Breast epithelium (tissue), 4 donors: ENCODE data around the gene HADHA. TPM values are rescaled to one million over a fixed set of nuclear protein-coding genes. Genes with fewer than 3 reads are reported as not detected.

ENCODE experiments used
- DNase-seq, 2 donors: peaks; one replicate each; pipeline ENCODE4 v3.0.0-alpha.2; 2019; ENCODE audit warnings: low spot score in 2 of 2
- H3K27ac ChIP-seq, 2 donors: fragments of 200-600 bp; sonication (generic) in 1 of 2; one replicate each; pipeline ENCODE4 v1.5.1; 2016 to 2019; ENCODE audit warnings: mild to moderate bottlenecking in 1 of 2
- H3K27me3 ChIP-seq, 2 donors: fragments of 200-600 bp; sonication (generic) in 1 of 2; one replicate each; pipeline versions ENCODE4 v1.5.1 to v1.6.0; 2017 to 2019; ENCODE audit warnings: control low read depth in 1 of 2, mild to moderate bottlenecking in 1 of 2
- H3K36me3 ChIP-seq: fragments of 200-600 bp; one replicate; pipeline ENCODE4 v1.5.1; 2019
- H3K4me1 ChIP-seq, 2 donors: fragments of 200-600 bp; sonication (generic); one replicate each; pipeline ENCODE4 v1.5.1; 2016 to 2019; ENCODE audit warnings: control low read depth in 1 of 2
- H3K4me3 ChIP-seq, 3 donors: fragments of 200-600 bp; sonication (generic); 1 replicate in 2 of 3; 2 replicates in 1 of 3; pipeline ENCODE4 v1.5.1; 2016 to 2019; ENCODE audit warnings: mild to moderate bottlenecking in 3 of 3, moderate library complexity in 2 of 3
- H3K9me3 ChIP-seq, 2 donors: fragments of 200-600 bp; sonication (generic) in 1 of 2; one replicate each; pipeline ENCODE4 v1.5.1; 2016 to 2019; ENCODE audit warnings: control low read depth in 1 of 2
- POLR2A ChIP-seq: fragments of 450-650 bp; IDR thresholded peaks from one replicate; pipeline ENCODE4 v1.6.1; 2016; ENCODE audit warnings: antibody characterized with exemption, mild to moderate bottlenecking, moderate library complexity
- POLR2AphosphoS5 ChIP-seq, 3 donors: sonication (generic); formaldehyde crosslinking; IDR thresholded peaks; one replicate each; pipeline ENCODE4 v1.6.1; 2017; ENCODE audit warnings: antibody characterized with exemption in 3 of 3
- intact Hi-C: fragments of 100-400 bp; cut with DNase I; formaldehyde crosslinking; loops from one replicate; pipeline ENCODE4 v1.15.1; 2023; ENCODE audit warnings: low total_unique reads
- total RNA-seq, 3 donors: library from RNA; depleted of rRNA; stranded (reverse); fragments of >200 nt; gene quantifications; one replicate each; pipeline ENCODE4 v1.1.0, GENCODE V29; 2016
- TF ChIP-seq, protein P1 (sequence below), 3 donors: fragments of 450-650 bp; IDR thresholded peaks; one replicate each; pipeline ENCODE4 v1.5.1; 2016 to 2017; ENCODE audit warnings: antibody characterized with exemption in 3 of 3, mild to moderate bottlenecking in 3 of 3, moderate library complexity in 3 of 3

The HADHA gene
- total RNA-seq, 3 donors from 2014 or later, result 139 to 156 (median 141) TPM

DNA sequence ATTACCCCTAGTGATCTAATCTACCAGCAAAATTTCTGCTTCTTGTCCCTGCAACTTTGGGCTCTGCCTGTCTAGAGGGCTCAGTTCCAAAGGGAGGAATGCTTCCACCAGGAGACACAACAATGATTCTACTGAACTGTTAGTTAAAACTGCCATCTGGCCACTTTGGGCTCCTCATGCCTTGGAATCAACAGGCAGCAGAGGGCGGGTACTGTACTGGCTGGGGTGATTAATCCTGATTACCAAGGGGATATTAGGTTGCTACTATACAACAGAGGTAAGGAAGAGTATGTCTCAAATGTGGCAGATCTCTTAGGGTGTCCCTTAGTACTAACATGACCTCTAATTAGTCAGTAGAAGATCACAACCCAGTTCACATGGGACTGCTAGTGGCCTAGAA lies 21.4 kb downstream of the HADHA start:
- intact Hi-C loops, result no loop called here
- Histone ChIP-seq H3K27ac (no peak overlapping the region), H3K4me3 (no peak overlapping the region), H3K4me1 (no peaks in the 10 kb centered on the region), H3K27me3 (no peaks in the 10 kb centered on the region), H3K9me3 (no peaks in the 10 kb centered on the region), H3K36me3 (no peaks in the 10 kb centered on the region)
- TF ChIP-seq POLR2AphosphoS5 (IDR thresholded peaks at IDR 0.05) (no peak), POLR2A (no peak)
- TF ChIP-seq, protein P1, sequence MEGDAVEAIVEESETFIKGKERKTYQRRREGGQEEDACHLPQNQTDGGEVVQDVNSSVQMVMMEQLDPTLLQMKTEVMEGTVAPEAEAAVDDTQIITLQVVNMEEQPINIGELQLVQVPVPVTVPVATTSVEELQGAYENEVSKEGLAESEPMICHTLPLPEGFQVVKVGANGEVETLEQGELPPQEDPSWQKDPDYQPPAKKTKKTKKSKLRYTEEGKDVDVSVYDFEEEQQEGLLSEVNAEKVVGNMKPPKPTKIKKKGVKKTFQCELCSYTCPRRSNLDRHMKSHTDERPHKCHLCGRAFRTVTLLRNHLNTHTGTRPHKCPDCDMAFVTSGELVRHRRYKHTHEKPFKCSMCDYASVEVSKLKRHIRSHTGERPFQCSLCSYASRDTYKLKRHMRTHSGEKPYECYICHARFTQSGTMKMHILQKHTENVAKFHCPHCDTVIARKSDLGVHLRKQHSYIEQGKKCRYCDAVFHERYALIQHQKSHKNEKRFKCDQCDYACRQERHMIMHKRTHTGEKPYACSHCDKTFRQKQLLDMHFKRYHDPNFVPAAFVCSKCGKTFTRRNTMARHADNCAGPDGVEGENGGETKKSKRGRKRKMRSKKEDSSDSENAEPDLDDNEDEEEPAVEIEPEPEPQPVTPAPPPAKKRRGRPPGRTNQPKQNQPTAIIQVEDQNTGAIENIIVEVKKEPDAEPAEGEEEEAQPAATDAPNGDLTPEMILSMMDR (IDR thresholded peaks at IDR 0.05), result no peak
- no peak for DNase-seq

DNA sequence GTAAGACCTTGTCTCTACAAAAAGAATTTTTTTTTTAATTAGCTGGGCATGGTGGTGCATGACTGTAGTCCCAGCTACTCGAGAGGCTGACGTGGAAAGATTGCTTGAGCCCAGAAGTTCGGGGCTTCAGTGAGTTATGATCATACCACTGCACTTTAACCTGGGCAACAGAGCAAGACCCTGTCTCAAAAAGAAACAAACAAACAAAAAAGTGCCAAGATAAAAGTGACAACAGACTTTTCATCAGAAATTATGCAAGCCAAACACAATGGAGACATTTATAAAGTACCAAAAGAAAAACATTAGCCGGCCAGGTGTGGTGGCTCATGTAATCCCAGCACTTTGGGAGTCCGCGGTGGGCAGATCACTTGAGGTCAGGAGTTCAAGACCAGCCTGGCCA lies 26.7 kb downstream of the HADHA start:
- intact Hi-C loops, result no loop called here
- no peak overlapping the region for H3K27ac ChIP-seq
- DNase-seq, result no peak
- H3K27me3 ChIP-seq, result no peaks in the 10 kb centered on the region
- no peaks in the 10 kb centered on the region for H3K4me1 ChIP-seq
- no peak overlapping the region for H3K4me3 ChIP-seq
- no peak for TF ChIP-seq POLR2AphosphoS5 (IDR thresholded peaks at IDR 0.05)
- TF ChIP-seq POLR2A, result no peak
- TF ChIP-seq, protein P1 (IDR thresholded peaks at IDR 0.05), result no peak
- H3K9me3 ChIP-seq, result no peaks in the 10 kb centered on the region
- no peaks in the 10 kb centered on the region for H3K36me3 ChIP-seq

DNA sequence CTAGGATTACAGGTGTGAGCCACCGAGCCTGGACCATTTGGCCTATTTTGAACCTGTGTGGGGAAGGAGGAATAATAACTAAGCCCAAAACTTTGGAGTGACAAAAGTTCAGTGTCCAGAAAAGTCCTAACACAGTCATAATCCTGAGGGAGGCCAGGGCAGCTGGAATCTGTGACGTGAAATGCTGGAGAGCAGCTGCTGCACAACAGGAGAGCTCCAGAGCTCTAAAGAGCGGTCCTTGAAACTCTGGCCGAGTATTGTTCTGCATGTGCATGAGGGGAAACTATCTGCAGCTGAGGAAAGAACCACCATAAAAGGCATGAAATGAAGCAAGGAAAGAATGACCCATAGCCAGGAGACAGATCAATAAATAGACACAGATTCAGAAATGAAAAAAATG lies 27.8 kb downstream of the HADHA start:
- intact Hi-C loops, result no loop called here
- no peaks in the 10 kb centered on the region for H3K36me3 ChIP-seq

DNA sequence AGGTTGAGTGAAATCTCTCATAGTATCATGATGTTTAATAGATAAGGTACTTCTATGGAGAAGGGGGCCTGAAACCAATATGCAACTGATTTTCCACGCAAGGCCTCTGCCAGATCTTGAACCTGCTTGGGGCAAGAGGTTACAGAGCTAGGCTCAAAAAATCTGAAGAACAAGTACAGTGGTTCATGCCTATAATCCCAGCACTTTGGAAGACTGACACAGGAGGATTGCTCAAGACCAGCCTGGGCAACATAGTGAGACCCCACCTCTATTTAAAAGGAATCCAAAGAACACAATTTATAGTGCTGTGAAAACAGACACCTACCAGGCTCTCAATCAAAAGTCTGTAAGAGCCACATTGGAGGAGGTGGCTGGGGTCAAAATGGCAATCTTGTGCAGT lies 28.6 kb downstream of the HADHA start:
- TF ChIP-seq POLR2A (no peak), POLR2AphosphoS5 (IDR thresholded peaks at IDR 0.05) (no peak)
- TF ChIP-seq, protein P1 (IDR thresholded peaks at IDR 0.05), result no peak
- intact Hi-C loops, result no loop called here
- no peaks in the 10 kb centered on the region for H3K36me3 ChIP-seq

More for the DNA sequence above, 27.8 kb downstream of the HADHA start:
- Histone ChIP-seq H3K27ac (no peak overlapping the region), H3K4me1 (no peaks in the 10 kb centered on the region), H3K9me3 (no peaks in the 10 kb centered on the region), H3K27me3 (no peaks in the 10 kb centered on the region), H3K4me3 (no peak overlapping the region)
- DNase-seq, result no peak
- no peak for TF ChIP-seq POLR2AphosphoS5 (IDR thresholded peaks at IDR 0.05)
- TF ChIP-seq, protein P1 (IDR thresholded peaks at IDR 0.05), result no peak
- TF ChIP-seq POLR2A, result no peak

DNA sequence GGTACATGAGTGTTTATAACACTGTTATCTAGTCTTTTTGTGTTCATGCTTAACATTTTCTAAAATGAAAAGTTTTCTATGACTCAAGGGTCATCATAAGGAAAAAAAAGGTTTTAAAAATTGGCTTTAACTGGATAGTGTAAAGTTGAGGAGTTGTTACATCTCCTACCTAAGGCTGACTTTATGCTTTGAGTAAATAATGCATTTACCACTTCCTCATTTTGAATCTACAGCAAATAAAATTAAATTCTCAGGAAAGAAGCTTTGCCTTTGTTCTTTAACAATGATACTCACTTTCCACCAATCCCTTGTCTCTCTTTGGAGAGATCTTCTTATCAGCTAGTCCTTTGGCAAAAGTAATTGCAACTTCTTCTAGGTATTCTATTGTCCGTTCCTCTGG lies 29.7 kb downstream of the HADHA start:
- Histone ChIP-seq H3K4me3 (no peak overlapping the region), H3K27me3 (no peaks in the 10 kb centered on the region), H3K4me1 (no peaks in the 10 kb centered on the region), H3K27ac (no peak overlapping the region), H3K9me3 (no peaks in the 10 kb centered on the region), H3K36me3 (no peaks in the 10 kb centered on the region)
- intact Hi-C loops, result no loop called here
- TF ChIP-seq, protein P1 (IDR thresholded peaks at IDR 0.05), result no peak
- TF ChIP-seq POLR2AphosphoS5 (IDR thresholded peaks at IDR 0.05) (no peak), POLR2A (no peak)
- DNase-seq, result no peak

More for the DNA sequence above, 28.6 kb downstream of the HADHA start:
- Histone ChIP-seq H3K4me1 (no peaks in the 10 kb centered on the region), H3K9me3 (no peaks in the 10 kb centered on the region), H3K27ac (no peak overlapping the region), H3K4me3 (no peak overlapping the region), H3K27me3 (no peaks in the 10 kb centered on the region)
- DNase-seq, result no peak
